ENCODE results near the gene C4orf46.

Gene C4orf46

GRCh38 chr4:158649111-158649680 lies 22.5 kb downstream of the C4orf46 start:
- H3K9ac ChIP-seq (ENCODE audit: low read depth, low read length): no peak overlapping the region
- H3K27me3 ChIP-seq (ENCODE audit: control insufficient read depth, insufficient read depth, low read length): no peaks in the 10 kb centered on the region
- no peaks in the 10 kb centered on the region for H3K4me1 ChIP-seq (ENCODE audit: control insufficient read depth, insufficient read depth, low read length)
- H3K4me3 ChIP-seq (ENCODE audit: low read depth, low read length): no peak overlapping the region
- H3K9me3 ChIP-seq (ENCODE audit: control insufficient read depth, insufficient read depth, low read length): no peaks in the 10 kb centered on the region
- H3K36me3 ChIP-seq (ENCODE audit: control insufficient read depth, insufficient read depth, low read length): no peaks in the 10 kb centered on the region

- no peaks in the 10 kb centered on the region for H3K27me3 ChIP-seq (ENCODE audit: control insufficient read depth, insufficient read depth, low read length)
- H3K36me3 ChIP-seq (ENCODE audit: control insufficient read depth, insufficient read depth, low read length): no peaks in the 10 kb centered on the region
- no peaks in the 10 kb centered on the region for H3K9me3 ChIP-seq (ENCODE audit: control insufficient read depth, insufficient read depth, low read length)
- H3K4me1 ChIP-seq (ENCODE audit: control insufficient read depth, insufficient read depth, low read length): no peaks in the 10 kb centered on the region
- H3K4me3 ChIP-seq (ENCODE audit: low read depth, low read length): no peak overlapping the region
- no peak overlapping the region for H3K9ac ChIP-seq (ENCODE audit: low read depth, low read length)
These were observed 26.9 kb downstream of the C4orf46 start for GRCh38 chr4:158644760-158645159.

GRCh38 chr4:158644356-158644755 lies 27.3 kb downstream of the C4orf46 start:
- H3K36me3 ChIP-seq (ENCODE audit: control insufficient read depth, insufficient read depth, low read length): no peaks in the 10 kb centered on the region
- H3K27me3 ChIP-seq (ENCODE audit: control insufficient read depth, insufficient read depth, low read length): no peaks in the 10 kb centered on the region
- no peak overlapping the region for H3K4me3 ChIP-seq (ENCODE audit: low read depth, low read length)
- H3K9me3 ChIP-seq (ENCODE audit: control insufficient read depth, insufficient read depth, low read length): no peaks in the 10 kb centered on the region
- H3K9ac ChIP-seq (ENCODE audit: low read depth, low read length): no peak overlapping the region
- no peaks in the 10 kb centered on the region for H3K4me1 ChIP-seq (ENCODE audit: control insufficient read depth, insufficient read depth, low read length)

- Histone ChIP-seq H3K36me3 (ENCODE audit: control insufficient read depth, insufficient read depth, low read length) (no peaks in the 10 kb centered on the region), H3K9ac (ENCODE audit: low read depth, low read length) (no peak overlapping the region), H3K4me1 (ENCODE audit: control insufficient read depth, insufficient read depth, low read length) (no peaks in the 10 kb centered on the region), H3K4me3 (ENCODE audit: low read depth, low read length) (no peak overlapping the region), H3K9me3 (ENCODE audit: control insufficient read depth, insufficient read depth, low read length) (no peaks in the 10 kb centered on the region), H3K27me3 (ENCODE audit: control insufficient read depth, insufficient read depth, low read length) (no peaks in the 10 kb centered on the region)
These were observed 35.1 kb downstream of the C4orf46 start for GRCh38 chr4:158636619-158637018.

GRCh38 chr4:158630893-158631292 lies 40.8 kb downstream of the C4orf46 start:
- H3K36me3 ChIP-seq (ENCODE audit: control insufficient read depth, insufficient read depth, low read length): no peaks in the 10 kb centered on the region

GRCh38 chr4:158625544-158625943 lies 46.1 kb downstream of the C4orf46 start:
- H3K4me3 ChIP-seq (ENCODE audit: low read depth, low read length): no peak overlapping the region
- H3K9ac ChIP-seq (ENCODE audit: low read depth, low read length): no peak overlapping the region
- no peaks in the 10 kb centered on the region for H3K36me3 ChIP-seq (ENCODE audit: control insufficient read depth, insufficient read depth, low read length)
- H3K4me1 ChIP-seq (ENCODE audit: control insufficient read depth, insufficient read depth, low read length): no peaks in the 10 kb centered on the region
- no peaks in the 10 kb centered on the region for H3K27me3 ChIP-seq (ENCODE audit: control insufficient read depth, insufficient read depth, low read length)
- H3K9me3 ChIP-seq (ENCODE audit: control insufficient read depth, insufficient read depth, low read length): no peaks in the 10 kb centered on the region

More at GRCh38 chr4:158630893-158631292, 40.8 kb downstream of the C4orf46 start:
- Histone ChIP-seq H3K27me3 (ENCODE audit: control insufficient read depth, insufficient read depth, low read length) (no peaks in the 10 kb centered on the region), H3K9ac (ENCODE audit: low read depth, low read length) (no peak overlapping the region), H3K9me3 (ENCODE audit: control insufficient read depth, insufficient read depth, low read length) (no peaks in the 10 kb centered on the region), H3K4me3 (ENCODE audit: low read depth, low read length) (no peak overlapping the region), H3K4me1 (ENCODE audit: control insufficient read depth, insufficient read depth, low read length) (no peaks in the 10 kb centered on the region)

- Histone ChIP-seq H3K4me1 (ENCODE audit: control insufficient read depth, insufficient read depth, low read length) (no peaks in the 10 kb centered on the region), H3K4me3 (ENCODE audit: low read depth, low read length) (no peak overlapping the region)
These were observed 46.7 kb downstream of the C4orf46 start for GRCh38 chr4:158624889-158625478.

GRCh38 chr4:158622251-158622650 lies 49.4 kb downstream of the C4orf46 start:
- H3K36me3 ChIP-seq (ENCODE audit: control insufficient read depth, insufficient read depth, low read length): no peaks in the 10 kb centered on the region
- no peaks in the 10 kb centered on the region for H3K27me3 ChIP-seq (ENCODE audit: control insufficient read depth, insufficient read depth, low read length)
- H3K9ac ChIP-seq (ENCODE audit: low read depth, low read length): no peak overlapping the region
- H3K4me1 ChIP-seq (ENCODE audit: control insufficient read depth, insufficient read depth, low read length): no peaks in the 10 kb centered on the region
- no peaks in the 10 kb centered on the region for H3K9me3 ChIP-seq (ENCODE audit: control insufficient read depth, insufficient read depth, low read length)
- H3K4me3 ChIP-seq (ENCODE audit: low read depth, low read length): no peak overlapping the region

More at GRCh38 chr4:158624889-158625478, 46.7 kb downstream of the C4orf46 start:
- H3K36me3 ChIP-seq (ENCODE audit: control insufficient read depth, insufficient read depth, low read length): no peaks in the 10 kb centered on the region
- no peaks in the 10 kb centered on the region for H3K27me3 ChIP-seq (ENCODE audit: control insufficient read depth, insufficient read depth, low read length)
- H3K9me3 ChIP-seq (ENCODE audit: control insufficient read depth, insufficient read depth, low read length): no peaks in the 10 kb centered on the region
- H3K9ac ChIP-seq (ENCODE audit: low read depth, low read length): no peak overlapping the region

- Histone ChIP-seq H3K36me3 (ENCODE audit: control insufficient read depth, insufficient read depth, low read length) (no peaks in the 10 kb centered on the region), H3K4me3 (ENCODE audit: low read depth, low read length) (no peak overlapping the region), H3K9ac (ENCODE audit: low read depth, low read length) (no peak overlapping the region), H3K9me3 (ENCODE audit: control insufficient read depth, insufficient read depth, low read length) (no peaks in the 10 kb centered on the region), H3K27me3 (ENCODE audit: control insufficient read depth, insufficient read depth, low read length) (no peaks in the 10 kb centered on the region), H3K4me1 (ENCODE audit: control insufficient read depth, insufficient read depth, low read length) (no peaks in the 10 kb centered on the region)
These were observed 50.0 kb downstream of the C4orf46 start for GRCh38 chr4:158621729-158622128.

- no peaks in the 10 kb centered on the region for H3K27me3 ChIP-seq (ENCODE audit: control insufficient read depth, insufficient read depth, low read length)
- H3K9ac ChIP-seq (ENCODE audit: low read depth, low read length): no peak overlapping the region
- no peaks in the 10 kb centered on the region for H3K4me1 ChIP-seq (ENCODE audit: control insufficient read depth, insufficient read depth, low read length)
- H3K9me3 ChIP-seq (ENCODE audit: control insufficient read depth, insufficient read depth, low read length): no peaks in the 10 kb centered on the region
- H3K4me3 ChIP-seq (ENCODE audit: low read depth, low read length): no peak overlapping the region
- H3K36me3 ChIP-seq (ENCODE audit: control insufficient read depth, insufficient read depth, low read length): no peaks in the 10 kb centered on the region
These were observed 53.7 kb downstream of the C4orf46 start for GRCh38 chr4:158617956-158618355.

Measured in iPS-15b (cell line).